Natural killer cell (primary cell): ENCODE measurements around the gene NEU3. TPM values are rescaled to one million over a fixed set of nuclear protein-coding genes. Genes with fewer than 3 reads are reported as not detected.

Source experiments
- ATAC-seq, 3 donors: fragments of 150-1000 bp in 2 of 3; fragments of 200-7000 bp in 1 of 3; cut with Tn5 transposase; 1 replicate in 1 of 3; 2 replicates in 2 of 3; pipeline ENCODE4 v1.10.0; 2021; ENCODE audit warnings: mild to moderate bottlenecking in 2 of 3, moderate library complexity in 2 of 3
- DNase-seq, 2 donors: peaks; one replicate each; pipeline versions ENCODE4 v3.0.0 to v3.0.0-alpha.2; 2013 to 2021; ENCODE audit warnings: mixed read lengths in 1 of 2
- H3K27ac ChIP-seq: one replicate; pipeline ENCODE4 v1.5.1; 2013; ENCODE audit warnings: mild to moderate bottlenecking, low read length
- H3K27me3 ChIP-seq: one replicate; pipeline ENCODE4 v1.6.1; 2013; ENCODE audit warnings: low read length; ENCODE audit not compliant: control insufficient read depth, insufficient read depth
- H3K36me3 ChIP-seq: one replicate; pipeline ENCODE4 v1.6.1; 2013; ENCODE audit warnings: low read length; ENCODE audit not compliant: control insufficient read depth, insufficient read depth
- H3K4me1 ChIP-seq: one replicate; pipeline ENCODE4 v1.6.1; 2013; ENCODE audit warnings: low read length; ENCODE audit not compliant: control insufficient read depth, insufficient read depth
- H3K4me3 ChIP-seq: one replicate; pipeline ENCODE4 v1.5.1; 2013; ENCODE audit warnings: low read length
- H3K9me3 ChIP-seq: one replicate; pipeline ENCODE4 v1.6.1; 2013; ENCODE audit warnings: low read length; ENCODE audit not compliant: control insufficient read depth, insufficient read depth
- H3K27ac Mint-ChIP-seq, 2 donors: one replicate each; pipeline ENCODE4 v1.8.0; 2022; ENCODE audit warnings: mild to moderate bottlenecking in 2 of 2, mixed read lengths in 2 of 2, moderate library complexity in 1 of 2
- H3K27me3 Mint-ChIP-seq, 2 donors: one replicate each; pipeline ENCODE4 v1.8.0; 2022; ENCODE audit warnings: low read depth in 2 of 2, mixed read lengths in 2 of 2
- H3K36me3 Mint-ChIP-seq: one replicate; pipeline ENCODE4 v1.8.0; 2022; ENCODE audit warnings: mixed read lengths
- H3K4me1 Mint-ChIP-seq, 2 donors: one replicate each; pipeline ENCODE4 v1.8.0; 2022; ENCODE audit warnings: mixed read lengths in 2 of 2
- H3K4me3 Mint-ChIP-seq: one replicate; pipeline ENCODE4 v1.8.0; 2022; ENCODE audit warnings: mild to moderate bottlenecking, moderate library complexity, mixed read lengths
- H3K9me3 Mint-ChIP-seq, 2 donors: one replicate each; pipeline ENCODE4 v1.8.0; 2022; ENCODE audit warnings: mixed read lengths in 2 of 2
- CTCF ChIP-seq: fragments of 200-600 bp; IDR thresholded peaks from one replicate; pipeline ENCODE4 v1.8.0; 2022; ENCODE audit warnings: antibody characterized with exemption
- WGBS: methylation state at CpG from one replicate; pipeline ENCODE4 v1.1.7; 2013; ENCODE audit warnings: missing lambda C conversion rate; ENCODE audit not compliant: insufficient coverage; 5-methylcytosine and 5-hydroxymethylcytosine counted together
- intact Hi-C: fragments of 100-400 bp; cut with micrococcal nuclease; formaldehyde crosslinking; loops from one replicate; pipeline ENCODE4 v1.14.2; 2022
- total RNA-seq, 4 donors: library from RNA; stranded (reverse); fragments of 120-200 nt in 1 of 4; gene quantifications; one replicate each; pipeline versions ENCODE4 v1.2.3 to v1.2.4, GENCODE V29; 2013 to 2022

Gene NEU3, protein sequence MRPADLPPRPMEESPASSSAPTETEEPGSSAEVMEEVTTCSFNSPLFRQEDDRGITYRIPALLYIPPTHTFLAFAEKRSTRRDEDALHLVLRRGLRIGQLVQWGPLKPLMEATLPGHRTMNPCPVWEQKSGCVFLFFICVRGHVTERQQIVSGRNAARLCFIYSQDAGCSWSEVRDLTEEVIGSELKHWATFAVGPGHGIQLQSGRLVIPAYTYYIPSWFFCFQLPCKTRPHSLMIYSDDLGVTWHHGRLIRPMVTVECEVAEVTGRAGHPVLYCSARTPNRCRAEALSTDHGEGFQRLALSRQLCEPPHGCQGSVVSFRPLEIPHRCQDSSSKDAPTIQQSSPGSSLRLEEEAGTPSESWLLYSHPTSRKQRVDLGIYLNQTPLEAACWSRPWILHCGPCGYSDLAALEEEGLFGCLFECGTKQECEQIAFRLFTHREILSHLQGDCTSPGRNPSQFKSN
- total RNA-seq, result 10 to 100 TPM; 16.9 to 24.3 (median 17.5) TPM
- 19.0 TPM for total RNA-seq (2013)

DNA sequence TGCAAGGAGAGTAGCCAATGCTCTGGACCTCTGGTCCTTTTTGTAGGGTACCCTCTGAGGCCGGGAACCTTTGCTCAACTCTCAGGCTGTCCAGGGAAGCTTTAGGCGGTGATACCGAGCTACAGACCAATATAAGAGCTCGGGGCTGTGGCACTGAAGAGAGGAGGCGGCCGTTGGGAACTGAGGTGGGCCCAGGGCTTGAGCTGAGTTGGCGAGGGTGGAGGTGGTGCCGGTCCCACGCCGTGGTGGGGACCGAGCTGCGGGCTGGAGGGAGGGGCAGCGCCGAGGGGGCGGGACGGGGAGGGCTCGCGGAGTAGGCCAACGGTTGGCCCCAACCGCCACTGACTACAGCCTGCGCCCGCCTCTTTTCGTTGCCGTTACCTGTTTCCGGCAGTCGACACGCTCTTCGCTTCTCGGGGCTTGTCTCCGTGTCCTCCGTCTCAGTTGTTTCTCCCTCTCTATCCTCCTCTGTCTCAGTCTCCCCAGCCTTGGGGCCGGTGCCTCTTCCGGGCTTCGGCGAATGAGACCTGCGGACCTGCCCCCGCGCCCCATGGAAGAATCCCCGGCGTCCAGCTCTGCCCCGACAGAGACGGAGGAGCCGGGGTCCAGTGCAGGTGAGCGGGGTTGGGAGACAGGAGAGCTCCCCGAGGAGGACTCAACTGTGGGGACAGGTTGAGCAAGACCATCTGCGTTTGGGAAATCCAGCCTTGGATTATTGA lies at the start of gene NEU3:
Gene NEU3, plus strand, starts transcription at position 393 of the 719 bp plus-strand sequence. Its CDS starts 128 bp downstream, at position 521.
- H3K36me3 Mint-ChIP-seq, result no peaks in the 10 kb centered on the region
- intact Hi-C loops, result loop anchor here (1.0 kb wide), 1 partner anchor 39 kb away; the partner anchor contains the start of genes SPCS2 and XRRA1
- Histone ChIP-seq H3K9me3 (no peaks in the 10 kb centered on the region), H3K36me3 (no peaks in the 10 kb centered on the region), H3K4me3 (peak within 1 kb of the TSS; percentile 86), H3K27me3 (no peaks in the 10 kb centered on the region), H3K27ac (peak within 1 kb of the TSS; percentile 70), H3K4me1 (peaks cover 16% of the 10 kb centered on the region)
- WGBS, result under 1% methylated on average over 46 of the region's 46 CpGs
- H3K4me3 Mint-ChIP-seq, result peak within 1 kb of the TSS; percentile 89
- peaks cover 15 to 18% of the 10 kb centered on the region in 2 donors for H3K4me1 Mint-ChIP-seq
- H3K9me3 Mint-ChIP-seq, result no peaks in the 10 kb centered on the region
- H3K27me3 Mint-ChIP-seq, result no peaks in the 10 kb centered on the region
- no peak for TF ChIP-seq CTCF
- ATAC-seq, result peak; percentile 96 to 98 (median 97)
- H3K27ac Mint-ChIP-seq, result peak within 1 kb of the TSS; percentile 76 to 91
- DNase-seq, result peak; percentile 71 to 89

DNA sequence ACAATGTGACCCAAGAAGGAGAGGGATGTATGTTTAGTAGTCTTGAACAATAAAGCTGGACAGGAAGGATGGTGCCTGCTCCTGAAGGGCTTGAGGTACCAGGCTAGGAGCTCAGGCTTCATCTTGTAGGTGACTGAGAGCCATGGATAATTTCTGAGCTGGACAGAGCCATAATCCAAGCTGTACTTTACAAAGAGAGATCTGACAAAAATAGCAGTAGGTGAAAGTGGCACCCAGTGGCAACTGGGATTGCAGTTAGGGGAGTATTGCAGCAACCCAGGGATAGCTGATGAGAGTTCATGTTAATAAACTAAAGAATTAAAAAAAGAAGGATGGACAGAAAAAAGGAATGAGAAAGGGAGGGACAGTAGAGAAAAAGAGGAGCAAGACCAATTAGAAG lies 47.2 kb upstream of the NEU3 start:
- Histone ChIP-seq H3K4me1 (no peaks in the 10 kb centered on the region), H3K27ac (no peak overlapping the region), H3K27me3 (no peaks in the 10 kb centered on the region), H3K4me3 (no peak overlapping the region), H3K9me3 (no peaks in the 10 kb centered on the region), H3K36me3 (peaks cover 11% of the 10 kb centered on the region)
- TF ChIP-seq CTCF, result no peak
- Mint-ChIP-seq H3K27me3 (no peaks in the 10 kb centered on the region), H3K4me3 (no peak overlapping the region), H3K4me1 (no peaks in the 10 kb centered on the region), H3K9me3 (no peaks in the 10 kb centered on the region), H3K27ac (no peak overlapping the region), H3K36me3 (peaks cover 7% of the 10 kb centered on the region)
- intact Hi-C loops, result no loop called here
- no peak for DNase-seq
- no peak for ATAC-seq

DNA sequence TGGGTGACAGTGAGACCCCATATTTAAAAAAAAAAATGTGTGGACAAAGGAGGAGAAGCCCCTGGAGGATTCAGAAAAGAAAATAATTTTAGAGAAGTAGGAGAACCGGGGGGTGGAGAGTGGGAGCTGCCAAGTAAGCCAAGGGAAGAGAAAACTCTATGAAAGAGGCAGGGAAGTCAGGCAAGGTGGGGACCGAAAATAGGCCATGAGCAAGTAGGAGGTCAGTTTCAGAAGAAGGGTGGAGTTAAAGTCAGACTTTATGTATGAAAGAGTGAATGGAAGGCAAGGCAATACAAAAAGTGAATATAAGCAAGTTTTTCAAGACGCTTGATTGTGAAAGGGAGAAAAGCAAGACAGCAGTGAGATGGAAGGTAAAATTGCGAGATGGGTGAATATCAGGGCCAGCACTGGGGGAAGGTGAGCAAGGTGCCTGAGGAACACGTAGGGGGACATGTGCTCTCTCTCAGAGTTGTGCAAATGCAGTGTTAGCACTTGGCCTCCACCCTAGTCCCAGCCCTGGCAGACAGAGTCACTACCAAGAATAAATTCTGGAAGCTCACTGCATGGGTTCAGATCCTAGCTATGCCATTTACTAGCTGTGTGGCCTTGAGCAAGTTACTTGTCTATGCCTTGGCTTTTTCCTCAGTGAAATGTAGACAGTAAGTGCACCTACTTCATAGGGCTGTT lies 46.5 kb upstream of the NEU3 start:
- H3K4me3 Mint-ChIP-seq, result no peak overlapping the region
- Histone ChIP-seq H3K4me3 (no peak overlapping the region), H3K27me3 (no peaks in the 10 kb centered on the region), H3K27ac (no peak overlapping the region), H3K9me3 (no peaks in the 10 kb centered on the region), H3K4me1 (no peaks in the 10 kb centered on the region), H3K36me3 (peaks cover 7% of the 10 kb centered on the region)
- intact Hi-C loops, result no loop called here
- TF ChIP-seq CTCF, result no peak
- H3K4me1 Mint-ChIP-seq, result no peaks in the 10 kb centered on the region
- H3K36me3 Mint-ChIP-seq, result peaks cover 7% of the 10 kb centered on the region
- ATAC-seq, result no peak
- H3K27me3 Mint-ChIP-seq, result no peaks in the 10 kb centered on the region
- WGBS, result 94% methylated on average over 5 of the region's 5 CpGs
- no peak overlapping the region for H3K27ac Mint-ChIP-seq
- H3K9me3 Mint-ChIP-seq, result no peaks in the 10 kb centered on the region
- no peak for DNase-seq
